OCI-LY3 (cell line): ENCODE measurements around the gene CSRP3.

Experiments
- H2AFZ ChIP-seq: fragments of 200-600, 300-600 bp; shearing (Covaris generic); 2 replicates; pipeline ENCODE4 v1.6.0; 2014; ENCODE audit warnings: antibody characterized with exemption, low read depth, low read length
- H3K27ac ChIP-seq: fragments of 200-600, 300-600 bp; sonication (generic); 2 replicates; pipeline ENCODE4 v1.5.1; 2014; ENCODE audit warnings: mild to moderate bottlenecking, low read length, moderate library complexity, mixed read lengths
- H3K27me3 ChIP-seq: fragments of 200-600, 300-600 bp; sonication (generic); 2 replicates; pipeline ENCODE4 v1.6.1; 2014; ENCODE audit warnings: low read depth, low read length, mixed read lengths
- H3K36me3 ChIP-seq: fragments of 200-600, 300-600 bp; sonication (generic); replicated peaks from 2 replicates; pipeline ENCODE3; 2014; ENCODE audit warnings: low read depth, low read length, mixed read lengths
- H3K4me1 ChIP-seq: fragments of 300-600, 200-600 bp; sonication (generic); 2 replicates; pipeline ENCODE4 v1.6.1; 2014; ENCODE audit warnings: low read length, mixed read lengths
- H3K4me2 ChIP-seq: fragments of 200-600, 300-600 bp; sonication (generic); 2 replicates; pipeline ENCODE4 v1.6.1; 2014; ENCODE audit warnings: low read length, mixed read lengths
- H3K4me3 ChIP-seq: fragments of 300-600, 200-600 bp; sonication (generic); 2 replicates; pipeline ENCODE4 v1.5.1; 2014; ENCODE audit warnings: antibody characterized with exemption, mild to moderate bottlenecking, low read length, moderate library complexity
- H3K79me2 ChIP-seq: fragments of 300-600, 200-600 bp; shearing (Covaris generic); 2 replicates; pipeline ENCODE4 v1.6.1; 2014; ENCODE audit warnings: mild to moderate bottlenecking, low read length, mixed read lengths
- H3K9ac ChIP-seq: fragments of 300-600, 200-600 bp; shearing (Covaris generic); 2 replicates; pipeline ENCODE4 v1.6.0; 2014; ENCODE audit warnings: mild to moderate bottlenecking, low read length, moderate library complexity
- H3K9me3 ChIP-seq: fragments of 200-600, 300-600 bp; shearing (Covaris generic); 2 replicates; pipeline ENCODE4 v1.6.1; 2014; ENCODE audit warnings: low read length, mixed read lengths; ENCODE audit not compliant: insufficient read depth
- H4K20me1 ChIP-seq: fragments of 200-600, 300-600 bp; sonication (generic); 2 replicates; pipeline ENCODE4 v1.6.1; 2016; ENCODE audit warnings: low read length, mixed read lengths; ENCODE audit not compliant: insufficient read depth
- EZH2phosphoT487 ChIP-seq: fragments of 200-600 bp; shearing (Covaris generic); IDR thresholded peaks from 2 replicates; pipeline ENCODE4 v1.6.1; 2018; ENCODE audit warnings: antibody characterized with exemption, mixed run types, low read depth
- TF ChIP-seq, protein P1 (sequence below): fragments of 200-600, 300-600 bp; sonication (generic); IDR thresholded peaks from 2 replicates; pipeline ENCODE4 v1.5.1; 2014; ENCODE audit warnings: antibody characterized with exemption, low read length, low read depth

CSRP3 gene

DNA sequence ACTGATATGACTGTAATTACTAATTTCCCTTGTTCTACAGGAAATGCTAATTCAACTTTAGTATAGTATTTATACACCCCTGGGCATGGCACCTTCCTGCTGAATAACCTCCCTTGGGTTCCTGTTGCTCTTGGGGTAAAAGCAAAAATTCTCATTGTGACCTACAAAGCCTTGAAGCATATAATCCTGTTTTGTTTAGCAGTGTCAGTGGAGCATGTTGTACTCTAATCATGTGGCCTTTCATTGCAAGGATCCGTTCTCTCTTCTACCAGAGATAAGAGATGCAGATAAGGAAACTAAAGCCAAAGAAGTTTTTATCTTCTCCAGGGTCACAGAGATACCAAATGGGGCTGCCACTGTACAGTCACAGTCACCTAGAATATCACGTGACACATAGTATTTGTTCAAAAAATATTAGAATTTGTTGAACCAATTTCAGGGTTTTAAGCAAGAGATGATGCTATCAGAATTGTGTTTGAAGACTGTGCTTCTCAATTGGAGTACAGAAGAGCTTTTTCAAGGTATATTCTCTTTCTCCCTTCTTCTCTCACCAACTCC is 25.1 kb downstream of the CSRP3 start:
- Histone ChIP-seq H3K9ac (no peak overlapping the region), H3K4me2 (no peak overlapping the region), H4K20me1 (no peaks in the 10 kb centered on the region), H3K27ac (no peak overlapping the region), H3K4me1 (peaks cover 18% of the 10 kb centered on the region), H3K4me3 (no peak overlapping the region), H3K9me3 (no peaks in the 10 kb centered on the region), H2AFZ (no peak overlapping the region), H3K27me3 (no peaks in the 10 kb centered on the region), H3K79me2 (no peaks in the 10 kb centered on the region), H3K36me3 (peaks cover 37% of the 10 kb centered on the region)
- no peak for TF ChIP-seq EZH2phosphoT487
- TF ChIP-seq, protein P1, sequence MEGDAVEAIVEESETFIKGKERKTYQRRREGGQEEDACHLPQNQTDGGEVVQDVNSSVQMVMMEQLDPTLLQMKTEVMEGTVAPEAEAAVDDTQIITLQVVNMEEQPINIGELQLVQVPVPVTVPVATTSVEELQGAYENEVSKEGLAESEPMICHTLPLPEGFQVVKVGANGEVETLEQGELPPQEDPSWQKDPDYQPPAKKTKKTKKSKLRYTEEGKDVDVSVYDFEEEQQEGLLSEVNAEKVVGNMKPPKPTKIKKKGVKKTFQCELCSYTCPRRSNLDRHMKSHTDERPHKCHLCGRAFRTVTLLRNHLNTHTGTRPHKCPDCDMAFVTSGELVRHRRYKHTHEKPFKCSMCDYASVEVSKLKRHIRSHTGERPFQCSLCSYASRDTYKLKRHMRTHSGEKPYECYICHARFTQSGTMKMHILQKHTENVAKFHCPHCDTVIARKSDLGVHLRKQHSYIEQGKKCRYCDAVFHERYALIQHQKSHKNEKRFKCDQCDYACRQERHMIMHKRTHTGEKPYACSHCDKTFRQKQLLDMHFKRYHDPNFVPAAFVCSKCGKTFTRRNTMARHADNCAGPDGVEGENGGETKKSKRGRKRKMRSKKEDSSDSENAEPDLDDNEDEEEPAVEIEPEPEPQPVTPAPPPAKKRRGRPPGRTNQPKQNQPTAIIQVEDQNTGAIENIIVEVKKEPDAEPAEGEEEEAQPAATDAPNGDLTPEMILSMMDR, result no peak

DNA sequence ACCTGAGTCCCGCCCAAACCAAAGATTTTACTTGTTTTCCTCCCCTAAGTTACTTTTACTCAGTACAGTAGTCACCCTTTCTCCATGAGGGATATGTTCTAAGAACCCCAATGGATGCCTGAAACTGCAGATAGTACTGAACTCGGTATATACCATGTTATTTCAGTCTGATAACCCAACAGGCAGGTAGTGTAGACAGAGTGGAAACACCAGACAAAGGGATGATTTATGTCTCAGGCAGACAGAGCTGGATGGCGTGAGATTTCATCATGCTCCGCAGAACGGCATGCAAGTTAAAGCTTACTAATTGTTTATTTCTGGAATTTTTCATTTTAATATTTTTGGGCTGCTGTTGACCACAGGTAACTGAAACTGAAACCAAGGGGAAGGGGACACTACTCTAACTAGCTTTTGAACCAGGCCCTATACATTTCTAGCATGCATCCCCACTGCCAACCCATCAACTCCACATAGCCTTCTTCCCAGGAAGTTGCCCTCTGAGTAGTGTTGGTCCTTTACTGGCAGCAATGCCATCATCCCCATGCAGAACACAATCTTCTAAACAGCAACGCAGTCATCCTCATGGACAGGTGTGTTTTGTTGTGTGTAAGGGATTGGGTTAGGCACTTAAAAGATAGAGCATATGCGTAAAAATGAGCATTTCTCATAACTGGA is 27.7 kb downstream of the CSRP3 start:
- H2AFZ ChIP-seq, result no peak overlapping the region
- H3K27ac ChIP-seq, result no peak overlapping the region
- H3K4me1 ChIP-seq, result peaks cover 18% of the 10 kb centered on the region
- no peak overlapping the region for H3K4me3 ChIP-seq
- H4K20me1 ChIP-seq, result no peaks in the 10 kb centered on the region
- H3K79me2 ChIP-seq, result no peaks in the 10 kb centered on the region
- no peaks in the 10 kb centered on the region for H3K27me3 ChIP-seq
- H3K4me2 ChIP-seq, result no peak overlapping the region
- no peak overlapping the region for H3K9ac ChIP-seq
- TF ChIP-seq EZH2phosphoT487, result no peak
- TF ChIP-seq, protein P1, result no peak
- no peaks in the 10 kb centered on the region for H3K9me3 ChIP-seq
- peaks cover 41% of the 10 kb centered on the region for H3K36me3 ChIP-seq

DNA sequence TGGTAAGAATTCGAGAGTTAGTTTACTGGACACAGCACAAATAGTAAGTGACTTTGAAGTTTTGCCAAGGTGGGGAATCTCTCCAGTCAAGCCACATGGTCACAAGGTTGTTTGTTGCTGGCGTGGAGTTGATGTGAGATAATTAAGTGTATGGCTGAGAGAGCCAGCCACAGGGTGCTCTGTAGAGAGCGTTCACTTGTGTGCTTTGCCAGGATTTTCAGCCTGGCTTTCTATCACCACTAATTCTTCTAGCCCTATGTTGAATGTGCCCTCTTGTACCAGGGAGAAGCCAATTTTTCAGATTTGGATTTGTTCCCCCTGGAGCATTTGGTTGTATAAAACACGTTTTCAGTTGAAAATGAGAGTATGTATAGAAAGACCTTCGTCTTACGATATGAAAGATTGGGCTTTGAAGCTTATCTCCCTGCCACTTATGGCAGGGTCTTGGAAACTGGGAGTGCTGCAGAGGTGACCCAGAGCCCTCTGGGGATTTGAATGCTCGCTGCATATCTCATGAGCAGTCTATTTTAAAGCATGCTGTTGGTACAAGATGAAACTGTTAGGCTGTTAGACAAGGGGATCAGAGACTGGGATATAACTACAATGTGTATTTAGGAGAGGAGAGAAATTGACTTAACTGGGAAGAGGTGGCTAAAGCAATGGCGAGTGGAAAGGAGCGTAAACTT is 28.6 kb downstream of the CSRP3 start:
- TF ChIP-seq, protein P1, result no peak
- TF ChIP-seq EZH2phosphoT487, result no peak
- H4K20me1 ChIP-seq, result no peaks in the 10 kb centered on the region

DNA sequence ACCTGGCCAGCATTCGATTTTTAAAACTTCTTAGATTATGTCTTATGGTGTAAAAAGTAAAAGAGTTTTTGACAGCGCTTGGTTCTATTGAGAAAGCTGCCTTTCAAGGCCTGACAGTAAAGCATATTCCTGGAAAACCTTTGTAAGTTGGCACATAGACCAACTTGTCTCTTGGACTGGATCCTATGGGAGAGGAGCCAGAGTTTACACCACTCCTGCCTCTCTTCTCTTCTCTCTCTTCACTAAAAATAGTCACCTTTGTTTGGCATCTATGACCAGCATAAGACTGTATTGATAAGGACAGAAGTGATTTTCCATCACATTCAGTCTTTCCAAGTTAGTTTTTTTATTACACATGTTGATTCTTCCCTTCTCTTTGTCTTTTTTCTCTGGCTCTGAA is 33.7 kb downstream of the CSRP3 start:
- Histone ChIP-seq H3K9ac (no peak overlapping the region), H2AFZ (no peak overlapping the region), H4K20me1 (no peaks in the 10 kb centered on the region), H3K4me3 (no peak overlapping the region), H3K4me2 (no peak overlapping the region), H3K36me3 (peaks cover 49% of the 10 kb centered on the region), H3K27me3 (no peaks in the 10 kb centered on the region), H3K79me2 (no peaks in the 10 kb centered on the region), H3K9me3 (no peaks in the 10 kb centered on the region), H3K4me1 (no peaks in the 10 kb centered on the region), H3K27ac (no peak overlapping the region)
- TF ChIP-seq, protein P1, result no peak
- TF ChIP-seq EZH2phosphoT487, result no peak

More for the DNA sequence above, 28.6 kb downstream of the CSRP3 start:
- H3K4me2 ChIP-seq, result no peak overlapping the region
- no peak overlapping the region for H2AFZ ChIP-seq
- H3K4me1 ChIP-seq, result peaks cover 18% of the 10 kb centered on the region
- no peak overlapping the region for H3K4me3 ChIP-seq
- no peaks in the 10 kb centered on the region for H3K27me3 ChIP-seq
- no peaks in the 10 kb centered on the region for H3K9me3 ChIP-seq
- H3K27ac ChIP-seq, result no peak overlapping the region
- no peak overlapping the region for H3K9ac ChIP-seq
- no peaks in the 10 kb centered on the region for H3K79me2 ChIP-seq
- H3K36me3 ChIP-seq, result peaks cover 48% of the 10 kb centered on the region
